NCI-H748 treated with DMSO at 0.1 percent for 48 hours (cell line): ENCODE measurements around the gene ZNF227.
"Not testable (repeated sequence)": the region's sequence is repeated elsewhere in the genome, so short reads cannot be mapped to it uniquely, and the experiment has no call there.

Experiments used
- DNase-seq: peaks from one replicate; lab custom pipeline; 2025; lab: John Stamatoyannopoulos, UW

ZNF227 gene

DNA sequence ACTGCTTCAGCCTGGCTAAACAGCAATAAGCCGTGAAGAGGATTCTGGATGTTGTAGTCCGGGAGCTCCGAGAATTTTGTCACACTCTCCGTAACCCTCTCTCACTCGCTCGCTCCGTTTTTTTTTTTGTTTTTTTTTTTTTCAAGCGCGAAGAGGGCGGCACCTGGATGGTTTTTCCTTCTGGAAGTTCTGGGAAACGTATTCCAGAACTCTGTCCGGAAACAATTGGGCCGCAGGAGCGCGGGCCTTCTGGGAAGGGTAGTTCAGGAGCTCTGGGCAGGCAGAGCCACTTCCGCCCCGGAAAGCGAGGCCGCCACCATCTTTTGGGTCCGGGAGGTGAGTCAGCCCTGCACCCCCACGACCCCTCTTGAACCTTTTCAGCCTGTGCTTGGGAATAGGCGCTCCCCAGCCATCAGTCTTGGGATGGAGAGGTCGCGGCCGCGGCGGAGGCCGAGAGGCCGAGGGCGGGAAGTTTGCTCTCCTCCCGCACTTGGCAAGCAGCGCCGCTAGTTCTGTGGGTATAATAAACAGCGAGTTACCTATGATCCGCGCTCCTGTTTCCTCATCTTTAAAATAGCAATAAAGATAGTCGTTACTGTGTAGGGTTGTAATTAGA lies at the start of gene ZNF227:
Gene ZNF227 (plus strand): TSS at position 283 of the 616 bp plus-strand sequence. CDS start 5,261 bp downstream, outside the sequence.
- peak; percentile 84 for DNase-seq

- no peak for DNase-seq
Measured at GRCh38 chr19:44163789-44164188, 48.5 kb upstream of the ZNF227 start.

GRCh38 chr19:44164327-44164672 lies 48.0 kb upstream of the ZNF227 start:
- no peak for DNase-seq

DNA sequence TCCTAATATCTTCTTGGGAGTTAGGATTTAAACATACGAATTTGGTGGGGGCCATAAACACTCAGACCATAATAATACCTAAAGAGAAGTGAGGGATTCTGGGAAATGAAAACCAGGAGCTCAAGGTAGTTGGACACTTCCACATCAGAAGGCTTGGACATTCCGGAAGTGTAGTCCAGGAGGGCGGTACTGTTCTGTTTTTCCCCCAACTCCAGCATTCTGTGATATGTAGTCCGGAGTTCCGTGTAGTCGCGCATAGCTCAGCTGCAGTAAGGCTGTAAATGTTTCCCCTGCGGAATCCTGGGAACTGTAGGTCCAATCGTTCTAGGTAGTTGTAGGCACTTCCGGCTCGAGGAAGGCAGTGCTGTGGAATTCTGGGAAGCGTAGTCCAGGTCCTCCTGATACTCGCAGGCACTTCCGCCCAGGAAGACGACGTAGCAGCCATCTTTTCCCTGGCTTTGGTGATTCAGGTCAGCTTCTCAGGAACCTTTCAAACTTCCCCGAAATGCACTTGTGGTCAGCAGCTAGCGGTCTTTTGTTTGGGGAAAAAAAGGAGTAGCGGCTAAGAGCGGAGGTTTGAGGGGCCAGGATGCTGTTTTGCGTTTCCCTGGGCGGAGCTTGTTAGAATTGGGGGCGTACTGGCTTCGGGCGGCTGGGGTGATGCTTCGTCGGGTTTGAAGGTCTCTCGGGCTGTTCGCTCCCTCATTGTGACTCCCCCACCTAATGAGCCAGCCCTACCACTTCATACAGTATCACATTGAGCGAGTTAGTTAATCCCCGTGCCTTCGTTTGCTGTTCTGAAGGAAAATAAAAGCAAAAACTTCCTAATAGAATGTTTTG lies 47.4 kb upstream of the ZNF227 start, which contains the start of gene ZNF226:
Gene ZNF226 (plus strand): TSS at position 428 of the 840 bp plus-strand sequence. CDS start 4,981 bp downstream, outside the sequence.
- peak; percentile 99 for DNase-seq

GRCh38 chr19:44170660-44171059 lies 41.7 kb upstream of the ZNF227 start:
- DNase-seq = not testable (repeated sequence)

- no peak for DNase-seq
Measured at GRCh38 chr19:44176590-44176989, 35.7 kb upstream of the ZNF227 start.

GRCh38 chr19:44180968-44181367 lies 31.4 kb upstream of the ZNF227 start:
- DNase-seq = no peak

GRCh38 chr19:44182145-44182544 lies 30.2 kb upstream of the ZNF227 start:
- no peak for DNase-seq

GRCh38 chr19:44190020-44190419 lies 22.3 kb upstream of the ZNF227 start:
- no peak for DNase-seq

GRCh38 chr19:44192127-44192526 lies 20.2 kb upstream of the ZNF227 start:
- no peak for DNase-seq

DNA sequence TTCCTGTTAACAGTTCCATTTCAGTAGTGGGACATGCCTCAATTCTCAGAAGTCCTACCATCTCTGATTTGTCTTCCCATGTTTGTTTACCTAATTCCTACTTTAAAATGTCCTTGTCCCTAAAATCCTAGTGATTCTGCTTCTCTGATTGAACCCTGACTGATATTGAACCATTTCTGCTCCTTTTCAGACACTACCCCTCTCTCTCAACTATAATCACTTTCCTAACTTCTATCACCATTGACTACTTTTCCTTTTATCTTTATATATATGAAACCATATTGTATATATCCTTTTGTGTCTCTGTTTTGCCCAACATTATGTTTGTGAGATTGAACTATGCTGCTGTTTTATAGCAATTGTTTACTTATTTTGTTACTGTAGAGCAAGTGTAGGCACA lies 15.6 kb upstream of the ZNF227 start:
- DNase-seq = no peak

DNA sequence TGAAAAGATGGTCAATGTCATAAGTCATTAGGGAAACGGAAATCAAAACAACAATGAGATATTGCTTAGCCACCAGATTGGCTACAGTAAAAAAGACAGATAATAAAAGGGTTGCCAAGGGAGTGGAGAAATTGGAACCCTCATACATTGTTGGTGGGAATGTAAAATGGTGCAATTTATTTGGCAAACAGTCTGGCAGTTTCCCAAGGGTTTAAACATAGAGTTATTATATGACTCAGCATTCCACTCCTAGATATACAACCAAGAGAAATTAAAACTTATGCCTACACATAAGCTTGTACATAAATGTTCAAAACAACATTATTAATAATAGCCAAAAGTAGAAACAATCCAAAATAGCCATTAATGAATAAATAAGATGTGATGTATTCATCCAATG lies 9.9 kb upstream of the ZNF227 start:
- peak; percentile 24 for DNase-seq

DNA sequence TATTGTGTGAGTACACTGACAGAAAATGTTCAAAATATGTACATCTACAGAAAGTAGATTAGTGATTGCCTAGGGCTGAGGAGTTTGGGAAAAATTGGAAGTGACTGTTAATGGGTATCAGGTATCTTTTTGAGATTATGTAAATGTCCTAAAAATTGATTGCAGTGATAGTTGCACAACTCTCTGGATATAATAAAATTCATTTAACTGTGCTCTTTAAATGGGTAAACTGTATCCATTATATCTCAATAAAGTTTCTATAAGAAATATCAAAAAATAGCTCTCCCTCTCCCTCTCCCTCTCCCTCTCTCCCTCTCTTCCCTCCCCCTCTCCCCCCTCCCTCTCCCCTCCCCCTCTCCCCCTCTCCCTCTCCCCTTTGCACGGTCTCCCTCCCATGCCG lies 9.4 kb upstream of the ZNF227 start:
- no peak for DNase-seq

DNA sequence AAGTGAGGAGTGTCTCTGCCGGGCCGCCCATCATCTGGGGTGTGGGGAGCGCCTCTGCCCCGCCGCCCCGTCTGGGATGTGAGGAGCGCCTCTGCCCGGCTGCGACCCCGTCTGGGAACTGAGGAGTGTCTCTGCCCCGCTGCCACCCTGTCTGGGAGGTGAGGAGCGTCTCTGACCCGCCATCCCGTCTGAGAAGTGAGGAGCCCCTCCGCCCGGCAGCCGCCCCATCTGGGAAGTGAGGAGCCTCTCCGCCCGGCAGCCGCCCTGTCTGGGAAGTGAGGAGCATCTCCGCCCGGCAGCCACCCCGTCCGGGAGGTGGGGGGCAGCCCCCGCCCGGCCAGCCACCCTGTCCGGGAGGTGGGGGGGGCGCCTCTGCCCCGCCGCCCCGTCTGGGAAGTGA lies 8.5 kb upstream of the ZNF227 start:
- not testable (repeated sequence) for DNase-seq

- DNase-seq = no peak
Measured at GRCh38 chr19:44204772-44205171, 7.6 kb upstream of the ZNF227 start.

- DNase-seq = peak; percentile 92
Measured at GRCh38 chr19:44207126-44207803, 5.1 kb upstream of the ZNF227 start.

DNA sequence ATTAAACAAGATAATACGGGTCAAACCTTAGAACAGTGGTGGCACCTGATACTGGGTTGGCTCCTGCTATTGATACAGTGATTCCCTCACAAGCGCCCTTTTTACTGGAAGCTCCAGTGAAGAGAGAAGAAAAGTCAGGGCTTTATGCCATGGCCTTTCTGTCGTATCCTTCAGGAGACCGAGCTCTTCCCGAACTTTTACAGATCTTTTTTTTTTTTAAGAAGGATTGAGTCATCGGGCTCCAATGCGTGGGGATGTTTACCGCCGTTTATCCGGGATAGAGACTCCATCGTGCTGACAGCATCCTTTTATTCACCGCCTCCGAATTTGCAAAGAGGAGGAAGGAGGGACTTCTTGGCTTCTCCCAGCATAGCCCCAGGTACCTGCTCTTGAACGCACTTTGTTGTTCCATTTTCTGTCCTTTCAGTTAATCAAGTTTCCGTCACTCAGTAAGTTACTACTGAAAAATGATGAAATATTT lies 574 bp downstream of the ZNF227 start:
- peak; percentile 38 for DNase-seq

DNA sequence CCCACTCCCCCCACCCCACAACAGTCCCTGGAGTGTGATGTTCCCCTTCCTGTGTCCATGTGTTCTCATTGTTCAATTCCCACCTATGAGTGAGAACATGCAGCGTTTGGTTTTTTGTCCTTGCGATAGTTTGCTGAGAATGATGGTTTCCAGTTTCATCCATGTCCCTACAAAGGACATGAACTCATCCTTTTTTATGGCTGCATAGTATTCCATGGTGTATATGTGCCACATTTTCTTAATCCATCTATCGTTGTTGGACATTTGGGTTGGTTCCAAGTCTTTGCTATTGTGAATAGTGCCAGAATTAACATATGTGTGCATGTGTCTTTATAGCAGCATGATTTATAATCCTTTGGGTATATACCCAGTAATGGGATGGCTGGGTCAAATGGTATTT lies 7.6 kb downstream of the ZNF227 start:
- DNase-seq = not testable (repeated sequence)

DNA sequence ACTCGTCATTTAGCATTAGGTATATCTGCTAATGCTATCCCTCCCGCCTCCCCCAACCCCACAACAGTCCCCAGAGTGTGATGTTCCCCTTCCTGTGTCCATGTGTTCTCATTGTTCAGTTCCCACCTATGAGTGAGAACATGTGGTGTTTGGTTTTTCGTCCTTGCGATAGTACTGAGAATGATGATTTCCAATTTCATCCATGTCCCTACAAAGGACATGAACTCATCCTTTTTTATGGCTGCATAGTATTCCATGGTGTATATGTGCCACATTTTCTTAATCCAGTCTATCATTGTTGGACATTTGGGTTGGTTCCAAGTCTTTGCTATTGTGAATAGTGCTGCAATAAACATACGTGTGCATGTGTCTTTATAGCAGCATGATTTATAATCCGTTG lies 8.4 kb downstream of the ZNF227 start:
- not testable (repeated sequence) for DNase-seq

DNA sequence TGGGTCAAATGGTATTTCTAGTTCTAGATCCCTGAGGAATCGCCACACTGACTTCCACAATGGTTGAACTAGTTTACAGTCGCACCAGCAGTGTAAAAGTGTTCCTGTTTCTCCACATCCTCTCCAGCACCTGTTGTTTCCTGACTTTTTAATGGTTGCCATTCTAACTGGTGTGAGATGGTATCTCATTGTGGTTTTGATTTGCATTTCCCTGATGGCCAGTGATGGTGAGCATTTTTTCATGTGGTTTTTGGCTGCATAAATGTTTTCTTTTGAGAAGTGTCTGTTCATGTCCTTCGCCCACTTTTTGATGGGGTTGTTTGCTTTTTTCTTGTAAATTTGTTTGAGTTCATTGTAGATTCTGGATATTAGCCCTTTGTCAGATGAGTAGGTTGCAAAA lies 9.0 kb downstream of the ZNF227 start:
- DNase-seq = not testable (repeated sequence)

DNA sequence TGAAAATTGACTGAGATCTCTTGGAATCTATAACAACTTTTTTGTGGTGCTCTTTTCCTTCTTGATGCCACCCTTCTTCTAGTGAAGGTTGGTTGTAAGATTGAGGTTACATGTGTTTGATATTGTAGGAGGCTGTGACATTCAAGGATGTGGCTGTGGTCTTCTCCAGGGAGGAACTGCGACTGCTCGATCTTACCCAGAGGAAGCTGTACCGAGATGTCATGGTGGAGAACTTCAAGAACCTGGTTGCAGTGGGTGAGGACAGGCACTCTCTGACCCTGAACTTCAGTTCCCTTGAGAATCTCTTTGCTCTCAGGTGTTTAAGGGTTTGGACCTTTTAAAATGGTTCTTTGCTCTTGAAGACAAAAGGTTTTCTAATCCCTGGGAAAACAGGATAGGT lies 16.0 kb downstream of the ZNF227 start:
- no peak for DNase-seq

- no peak for DNase-seq
Measured at GRCh38 chr19:44232867-44233266, 20.5 kb downstream of the ZNF227 start.

DNA sequence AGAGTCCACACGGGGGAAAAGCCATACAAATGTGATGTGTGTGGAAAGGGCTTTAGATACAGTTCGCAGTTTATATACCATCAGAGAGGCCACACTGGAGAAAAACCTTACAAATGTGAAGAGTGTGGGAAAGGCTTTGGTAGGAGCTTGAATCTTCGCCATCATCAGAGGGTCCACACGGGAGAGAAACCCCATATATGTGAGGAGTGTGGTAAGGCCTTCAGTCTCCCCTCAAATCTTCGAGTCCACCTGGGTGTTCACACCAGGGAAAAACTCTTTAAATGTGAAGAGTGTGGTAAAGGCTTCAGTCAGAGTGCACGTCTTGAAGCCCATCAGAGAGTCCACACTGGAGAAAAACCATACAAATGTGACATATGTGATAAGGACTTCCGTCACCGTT lies 24.1 kb downstream of the ZNF227 start:
- no peak for DNase-seq
